SK-N-MC (cell line): Measurements from ENCODE around the gene TMEM242.

Source experiments
- EZH2 ChIP-seq: fragments of 200-600 bp; sonication (generic); IDR thresholded peaks from one replicate; pipeline ENCODE4 v1.6.1; 2017; ENCODE audit warnings: antibody characterized with exemption
- FOXP2 ChIP-seq: optimal IDR thresholded peaks from 2 replicates; pipeline ENCODE3; 2011; ENCODE audit warnings: mild to moderate bottlenecking, moderate library complexity; ENCODE audit not compliant: insufficient read depth; ENCODE audit errors: extremely low read length, control extremely low read depth
- POLR2AphosphoS5 ChIP-seq: IDR thresholded peaks from 2 replicates; pipeline ENCODE4 v1.6.1; 2012; ENCODE audit warnings: mild to moderate bottlenecking, low read depth, low read length, borderline replicate concordance

- TF ChIP-seq POLR2AphosphoS5 (no peak), EZH2 (no peak), FOXP2 (no peak)
Measured at GRCh38 chr6:157370755-157371154, 47.4 kb upstream of the TMEM242 start.
